SU-DHL-6 (cell line): Measurements from ENCODE around the gene SLC25A42.
A peak's percentile ranks its signal among the peaks of the same experiment; 100 is the strongest.

Experiments
- H2AFZ ChIP-seq: fragments of 200-600 bp; sonication (generic); 2 replicates; pipeline ENCODE4 v1.6.1; 2014; ENCODE audit warnings: low read depth, mild to moderate bottlenecking, moderate library complexity, mixed read lengths, antibody characterized with exemption, low read length; ENCODE audit not compliant: severe bottlenecking
- H3F3A ChIP-seq: fragments of 200-600 bp; shearing (Covaris generic); 2 replicates; pipeline ENCODE4 v1.6.0; 2016; ENCODE audit warnings: antibody characterized with exemption, mild to moderate bottlenecking; ENCODE audit not compliant: insufficient read depth
- H3K27ac ChIP-seq: fragments of 200-600 bp; sonication (generic); 2 replicates; pipeline ENCODE4 v1.5.1; 2016; ENCODE audit warnings: low read depth, mild to moderate bottlenecking, low read length, moderate library complexity, mixed read lengths
- H3K27me3 ChIP-seq: fragments of 200-600 bp; sonication (generic), shearing (Covaris generic); 2 replicates; pipeline ENCODE4 v1.6.0; 2014; ENCODE audit warnings: mild to moderate bottlenecking, low read length
- H3K36me3 ChIP-seq: fragments of 200-600 bp; sonication (generic); 2 replicates; pipeline ENCODE4 v1.6.1; 2014; ENCODE audit warnings: mild to moderate bottlenecking, low read length, mixed read lengths
- H3K4me2 ChIP-seq: fragments of 300-600, 200-600 bp; shearing (Covaris generic), sonication (generic); 2 replicates; pipeline ENCODE4 v1.6.0; 2014; ENCODE audit warnings: low read length, low read depth, mild to moderate bottlenecking; ENCODE audit not compliant: poor library complexity, severe bottlenecking
- H3K4me3 ChIP-seq: fragments of 200-600 bp; sonication (generic); 2 replicates; pipeline ENCODE4 v1.5.1; 2014; ENCODE audit warnings: antibody characterized with exemption, low read length, mild to moderate bottlenecking, mixed read lengths; ENCODE audit not compliant: insufficient read depth, poor library complexity, severe bottlenecking
- H3K79me2 ChIP-seq: fragments of 200-600 bp; sonication (generic); 2 replicates; pipeline ENCODE4 v1.6.1; 2014; ENCODE audit warnings: mild to moderate bottlenecking, low read length, moderate library complexity; ENCODE audit not compliant: insufficient read depth
- H3K9ac ChIP-seq: fragments of 200-600 bp; sonication (generic); 2 replicates; pipeline ENCODE4 v1.7.0; 2014; ENCODE audit warnings: mild to moderate bottlenecking, low read length
- H3K9me2 ChIP-seq: fragments of 200-600 bp; sonication (generic); replicated peaks from 2 replicates; pipeline ENCODE4 v1.6.1; 2014; ENCODE audit warnings: low read length; ENCODE audit not compliant: insufficient read depth
- H3K9me3 ChIP-seq: fragments of 200-600 bp; sonication (generic); 2 replicates; pipeline ENCODE4 v1.6.1; 2014; ENCODE audit warnings: low read length, mixed read lengths; ENCODE audit not compliant: insufficient read depth
- H4K20me1 ChIP-seq: fragments of 200-600 bp; sonication (generic); 2 replicates; pipeline ENCODE4 v1.6.1; 2014; ENCODE audit warnings: low read depth, mild to moderate bottlenecking, antibody characterized with exemption, low read length, moderate library complexity, mixed read lengths
- CTCF ChIP-seq: fragments of 200-600 bp; sonication (generic); IDR thresholded peaks from one replicate; pipeline ENCODE4 v1.5.1; 2017; ENCODE audit warnings: antibody characterized with exemption, mild to moderate bottlenecking, low read length, moderate library complexity; ENCODE audit not compliant: insufficient read depth, poor library complexity, severe bottlenecking
- EZH2phosphoT487 ChIP-seq: fragments of 200-600 bp; sonication (generic), shearing (Covaris generic); conservative IDR thresholded peaks from 2 replicates; pipeline ENCODE4 v1.6.1; 2018; ENCODE audit warnings: mild to moderate bottlenecking, antibody characterized with exemption, low read length, moderate library complexity, mixed read lengths

The SLC25A42 gene

GRCh38 chr19:19052921-19053320, 10.9 kb upstream of the SLC25A42 start:
- no peaks in the 10 kb centered on the region for H3K9me3 ChIP-seq
- no peaks in the 10 kb centered on the region for H3K27me3 ChIP-seq
- H3F3A ChIP-seq = no peaks in the 10 kb centered on the region
- no peak overlapping the region for H3K4me3 ChIP-seq
- H2AFZ ChIP-seq = no peak overlapping the region
- H3K9ac ChIP-seq = no peak overlapping the region
- no peaks in the 10 kb centered on the region for H4K20me1 ChIP-seq
- TF ChIP-seq CTCF = no peak
- no peak for TF ChIP-seq EZH2phosphoT487
- H3K27ac ChIP-seq = no peak overlapping the region
- H3K79me2 ChIP-seq = no peaks in the 10 kb centered on the region
- H3K9me2 ChIP-seq = no peaks in the 10 kb centered on the region
- no peaks in the 10 kb centered on the region for H3K36me3 ChIP-seq
- no peak overlapping the region for H3K4me2 ChIP-seq

GRCh38 chr19:19053508-19054314, 10.1 kb upstream of the SLC25A42 start:
- no peaks in the 10 kb centered on the region for H3K36me3 ChIP-seq

GRCh38 chr19:19054315-19054938, 9.4 kb upstream of the SLC25A42 start:
- no peak overlapping the region for H3K4me3 ChIP-seq
- no peaks in the 10 kb centered on the region for H3K27me3 ChIP-seq
- H2AFZ ChIP-seq = no peak overlapping the region
- no peaks in the 10 kb centered on the region for H3K36me3 ChIP-seq
- H3K9me3 ChIP-seq = no peaks in the 10 kb centered on the region
- TF ChIP-seq CTCF (no peak), EZH2phosphoT487 (no peak)
- H4K20me1 ChIP-seq = no peaks in the 10 kb centered on the region
- no peak overlapping the region for H3K4me2 ChIP-seq
- no peaks in the 10 kb centered on the region for H3K79me2 ChIP-seq
- no peaks in the 10 kb centered on the region for H3F3A ChIP-seq
- no peaks in the 10 kb centered on the region for H3K9me2 ChIP-seq
- no peak overlapping the region for H3K27ac ChIP-seq
- no peak overlapping the region for H3K9ac ChIP-seq

More at GRCh38 chr19:19053508-19054314, 10.1 kb upstream of the SLC25A42 start:
- Histone ChIP-seq H4K20me1 (no peaks in the 10 kb centered on the region), H3K9me3 (no peaks in the 10 kb centered on the region), H3F3A (no peaks in the 10 kb centered on the region), H3K4me3 (no peak overlapping the region), H3K4me2 (no peak overlapping the region), H3K27me3 (no peaks in the 10 kb centered on the region), H2AFZ (no peak overlapping the region), H3K27ac (no peak overlapping the region), H3K79me2 (no peaks in the 10 kb centered on the region), H3K9me2 (no peaks in the 10 kb centered on the region), H3K9ac (no peak overlapping the region)
- TF ChIP-seq EZH2phosphoT487 (no peak), CTCF (peak; percentile 69)
